NT2/D1 (cell line): ENCODE data around the gene ZNF497.
"Not testable (repeated sequence)": the region's sequence is repeated elsewhere in the genome, so short reads cannot be mapped to it uniquely, and the experiment has no call there.

ENCODE experiments used
- DNase-seq: peaks from one replicate; pipeline ENCODE4 v3.0.0-alpha.2; 2011; ENCODE audit warnings: low read depth, low spot score
- H3K27me3 ChIP-seq: 2 replicates; pipeline ENCODE4 v1.6.0; 2011; ENCODE audit warnings: mild to moderate bottlenecking; ENCODE audit not compliant: insufficient read length, insufficient read depth
- H3K36me3 ChIP-seq: 2 replicates; pipeline ENCODE4 v1.6.1; 2011; ENCODE audit warnings: mild to moderate bottlenecking, low read length, mixed read lengths; ENCODE audit not compliant: insufficient read depth, insufficient read length
- H3K4me1 ChIP-seq: 2 replicates; pipeline ENCODE4 v1.5.1; 2011; ENCODE audit not compliant: insufficient read depth, insufficient read length
- H3K4me3 ChIP-seq: 2 replicates; pipeline ENCODE4 v1.5.1; 2011; ENCODE audit warnings: low read depth; ENCODE audit not compliant: insufficient read length
- H3K9ac ChIP-seq: 2 replicates; pipeline ENCODE4 v1.6.0; 2011; ENCODE audit warnings: low read depth; ENCODE audit not compliant: insufficient read length
- H3K9me3 ChIP-seq: 2 replicates; pipeline ENCODE4 v1.5.1; 2011; ENCODE audit warnings: mild to moderate bottlenecking, low read length; ENCODE audit not compliant: insufficient read depth
- SUZ12 ChIP-seq: IDR thresholded peaks from 2 replicates; pipeline ENCODE4 v1.6.1; 2011; ENCODE audit not compliant: insufficient read length, insufficient read depth; ENCODE audit errors: extremely low read depth
- YY1 ChIP-seq: IDR thresholded peaks from 2 replicates; pipeline ENCODE4 v1.6.1; 2011; ENCODE audit not compliant: insufficient read length, insufficient read depth
- ZNF274 ChIP-seq: IDR thresholded peaks from 2 replicates; pipeline ENCODE4 v1.6.1; 2011; ENCODE audit warnings: mild to moderate bottlenecking, low read depth, low read length

Gene ZNF497

DNA sequence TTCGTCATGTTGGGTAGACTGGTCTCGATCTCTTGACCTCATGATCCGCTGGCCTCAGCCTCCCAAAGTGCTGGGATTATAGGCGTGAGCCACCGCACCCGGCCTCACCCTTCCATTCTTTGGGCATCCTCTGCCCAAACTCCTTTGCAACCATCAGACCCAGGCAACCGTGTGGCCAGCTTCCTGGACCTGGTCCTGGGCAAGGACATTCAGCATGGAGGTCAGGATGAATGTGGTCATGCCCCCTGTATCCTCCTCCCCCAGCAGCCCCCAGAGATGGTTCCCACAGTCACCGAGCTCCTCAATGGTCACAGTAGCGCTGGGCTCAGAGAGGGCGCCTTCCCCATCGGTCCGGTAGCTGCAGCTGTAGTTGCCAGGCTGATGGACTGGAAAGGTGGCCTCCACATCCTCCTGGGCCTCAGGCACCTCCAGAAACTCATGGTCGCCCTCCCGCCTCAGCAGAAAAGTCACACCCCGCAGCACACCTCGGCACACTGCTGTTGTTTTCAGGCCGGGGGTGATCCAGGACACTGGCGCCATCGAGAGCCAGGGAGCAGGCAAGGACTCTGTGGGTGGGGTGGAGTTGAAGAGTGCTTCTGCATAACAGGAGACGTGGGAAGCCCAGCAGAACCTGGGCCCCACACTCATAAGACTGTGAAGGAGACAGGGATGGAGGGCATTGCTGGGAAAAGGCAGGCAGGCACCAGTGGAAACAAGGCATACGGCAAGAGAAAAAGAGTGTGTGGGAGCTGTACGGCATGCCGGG lies 10.4 kb downstream of the ZNF497 start:
- peaks cover 25% of the 10 kb centered on the region for H3K36me3 ChIP-seq
- no peaks in the 10 kb centered on the region for H3K9me3 ChIP-seq
- no peak overlapping the region for H3K9ac ChIP-seq
- H3K4me3 ChIP-seq: no peak overlapping the region
- no peak for DNase-seq
- TF ChIP-seq ZNF274 (no peak), YY1 (no peak), SUZ12 (no peak)
- H3K27me3 ChIP-seq: peaks cover 2% of the 10 kb centered on the region
- H3K4me1 ChIP-seq: peaks cover 3% of the 10 kb centered on the region

DNA sequence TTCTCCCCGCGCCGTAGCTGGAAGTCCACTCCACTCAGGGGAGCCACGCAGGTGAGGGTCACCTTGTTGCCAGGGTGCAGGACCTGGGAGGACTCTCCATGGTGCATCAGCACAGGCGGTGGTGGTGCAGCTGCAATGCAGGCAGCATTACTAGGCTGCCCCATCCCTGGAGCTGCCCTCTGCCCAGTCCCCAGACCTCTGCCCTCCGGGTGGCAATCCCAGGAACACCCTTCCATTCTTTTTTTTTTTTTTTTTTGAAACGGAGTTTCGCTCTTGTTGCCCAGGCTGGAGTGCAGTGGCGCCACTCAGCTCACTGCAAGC lies 11.0 kb downstream of the ZNF497 start:
- H3K9me3 ChIP-seq: no peaks in the 10 kb centered on the region
- TF ChIP-seq SUZ12 (no peak), YY1 (no peak), ZNF274 (no peak)
- peaks cover 8% of the 10 kb centered on the region for H3K27me3 ChIP-seq
- no peak overlapping the region for H3K4me3 ChIP-seq
- H3K4me1 ChIP-seq: peaks cover 3% of the 10 kb centered on the region
- no peak overlapping the region for H3K9ac ChIP-seq
- DNase-seq: no peak
- peaks cover 25% of the 10 kb centered on the region for H3K36me3 ChIP-seq

DNA sequence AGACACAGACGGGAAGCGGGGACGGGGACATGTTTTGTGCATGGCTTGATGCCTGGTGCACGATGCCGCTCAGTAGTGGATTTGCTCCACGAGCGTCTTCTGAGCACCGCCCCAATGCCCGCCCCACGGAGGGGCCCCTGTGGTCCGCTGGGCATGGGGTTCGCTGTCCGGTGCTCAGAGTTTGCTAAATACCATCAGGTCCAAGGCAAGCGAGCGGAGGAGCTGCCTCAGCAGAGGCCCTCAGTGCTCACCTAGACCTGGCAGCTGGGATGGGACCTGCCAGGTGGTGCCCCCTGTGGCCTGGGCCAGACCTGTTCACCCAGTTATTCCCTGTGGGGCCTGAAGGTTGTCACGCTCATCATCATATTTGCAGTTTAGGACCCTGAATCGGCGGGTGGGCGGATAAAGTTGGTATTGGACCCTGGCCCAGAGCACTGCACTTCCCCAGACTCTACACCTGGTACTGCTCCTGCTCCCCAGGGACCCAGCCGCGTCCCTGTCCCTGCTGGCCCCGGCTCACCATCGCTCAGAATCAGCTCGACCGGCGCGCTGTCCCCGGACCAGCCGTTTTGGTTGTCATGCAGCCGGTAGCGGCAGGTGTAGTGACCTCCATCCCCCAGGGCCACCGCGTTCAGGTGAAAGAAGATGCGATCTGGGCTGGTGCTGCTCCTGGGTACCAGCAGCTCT lies 11.5 kb downstream of the ZNF497 start:
- Histone ChIP-seq H3K9me3 (no peaks in the 10 kb centered on the region), H3K4me1 (peaks cover 3% of the 10 kb centered on the region), H3K9ac (no peak overlapping the region), H3K27me3 (peaks cover 10% of the 10 kb centered on the region), H3K36me3 (peaks cover 25% of the 10 kb centered on the region), H3K4me3 (no peak overlapping the region)
- DNase-seq: no peak
- TF ChIP-seq SUZ12 (no peak), YY1 (no peak), ZNF274 (no peak)

DNA sequence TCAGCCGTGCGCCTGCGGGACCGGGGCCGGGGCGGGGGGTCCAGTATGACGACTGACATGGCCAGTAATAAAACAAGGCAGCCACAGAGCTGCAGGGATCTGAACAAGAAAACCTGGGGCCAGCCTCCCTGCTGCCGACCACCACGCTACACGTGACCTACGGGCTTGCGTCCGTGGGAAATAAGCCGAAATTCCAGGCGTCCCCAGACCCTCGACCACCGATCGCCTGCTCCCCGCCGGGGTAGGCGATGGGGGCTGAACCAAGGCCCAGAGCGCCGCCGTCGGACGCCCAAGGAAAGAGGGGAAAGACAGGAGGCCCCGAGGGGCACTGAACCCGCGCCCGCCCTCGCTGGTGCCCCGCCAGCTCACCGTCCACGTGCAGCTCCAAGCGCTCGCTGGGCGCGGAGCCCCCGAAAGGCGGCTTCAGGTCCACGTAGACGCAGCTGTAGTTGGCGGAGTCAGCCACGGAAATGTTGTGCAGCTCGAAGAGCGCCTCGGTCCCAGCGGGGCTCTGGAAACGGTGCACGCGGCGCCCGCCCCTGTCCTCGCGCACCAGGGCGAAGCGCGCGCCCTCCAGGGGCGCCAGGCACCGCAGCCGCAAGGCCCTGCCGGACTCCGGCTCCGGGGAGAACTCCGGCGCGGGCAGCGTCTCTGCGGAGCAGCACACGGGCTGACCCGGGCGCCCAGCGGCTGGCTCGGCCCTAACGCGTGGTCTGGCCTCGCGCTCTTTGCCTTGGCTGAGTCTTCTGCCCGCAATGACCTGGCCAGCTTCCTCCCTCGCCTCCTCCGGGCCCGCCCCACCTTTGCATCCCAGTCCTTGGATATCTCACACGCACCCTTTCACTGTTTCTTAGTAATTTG lies 12.3 kb downstream of the ZNF497 start:
- Histone ChIP-seq H3K27me3 (peaks cover 15% of the 10 kb centered on the region), H3K9me3 (no peaks in the 10 kb centered on the region), H3K36me3 (peaks cover 17% of the 10 kb centered on the region), H3K4me1 (peaks cover 4% of the 10 kb centered on the region), H3K4me3 (no peak overlapping the region), H3K9ac (no peak overlapping the region)
- DNase-seq: no peak
- TF ChIP-seq SUZ12: no peak

DNA sequence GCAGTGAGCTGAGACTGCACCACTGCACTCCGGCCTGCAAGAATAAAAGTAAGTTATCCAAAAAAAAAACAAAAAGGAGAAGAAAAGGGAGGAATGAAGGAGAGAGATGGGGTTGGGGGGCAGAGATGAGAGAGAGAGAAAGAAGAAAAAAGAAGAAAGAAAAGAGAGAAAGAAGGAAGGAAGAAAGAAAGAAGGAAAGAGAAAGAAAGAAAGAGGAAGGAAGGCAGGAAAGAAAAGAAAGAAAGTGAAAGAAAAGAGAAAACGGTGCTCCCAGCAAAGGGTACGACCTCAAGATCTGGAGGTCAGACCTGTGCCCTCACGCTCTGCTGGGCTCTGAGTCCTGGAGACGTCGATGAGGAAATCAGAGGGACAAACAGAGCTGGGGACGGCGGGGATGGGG lies 13.0 kb downstream of the ZNF497 start:
- peaks cover 4% of the 10 kb centered on the region for H3K4me1 ChIP-seq
- H3K9me3 ChIP-seq: no peaks in the 10 kb centered on the region
- H3K36me3 ChIP-seq: peaks cover 16% of the 10 kb centered on the region
- no peak overlapping the region for H3K4me3 ChIP-seq
- H3K9ac ChIP-seq: no peak overlapping the region
- TF ChIP-seq YY1 (no peak), SUZ12 (no peak), ZNF274 (no peak)
- no peak for DNase-seq
- peaks cover 15% of the 10 kb centered on the region for H3K27me3 ChIP-seq

DNA sequence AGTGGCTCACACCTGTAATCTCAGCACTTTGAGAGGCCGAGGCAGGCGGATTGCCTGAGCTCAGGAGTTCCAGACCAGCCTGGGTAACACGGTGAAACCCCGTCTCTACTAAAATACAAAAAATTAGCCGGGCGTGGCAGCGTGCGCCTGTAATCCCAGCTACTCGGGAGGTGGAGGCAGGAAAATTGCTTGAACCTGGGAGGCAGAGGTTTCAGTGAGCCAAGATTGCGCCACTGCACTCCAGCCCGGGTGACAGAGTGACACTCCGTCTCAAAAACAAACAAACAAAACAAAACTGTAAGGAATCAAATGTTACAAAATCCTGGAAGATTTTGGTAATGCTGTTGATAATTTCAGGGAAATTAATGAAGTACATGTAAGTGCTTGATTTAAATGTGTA lies 14.5 kb downstream of the ZNF497 start:
- not testable (repeated sequence) for DNase-seq, H3K9me3 ChIP-seq, H3K4me1 ChIP-seq, H3K36me3 ChIP-seq
- H3K27me3 ChIP-seq: peaks cover 15% of the 10 kb centered on the region
- peak overlapping the region; percentile 75 for H3K4me3 ChIP-seq
- H3K9ac ChIP-seq: peak overlapping the region; percentile 85

DNA sequence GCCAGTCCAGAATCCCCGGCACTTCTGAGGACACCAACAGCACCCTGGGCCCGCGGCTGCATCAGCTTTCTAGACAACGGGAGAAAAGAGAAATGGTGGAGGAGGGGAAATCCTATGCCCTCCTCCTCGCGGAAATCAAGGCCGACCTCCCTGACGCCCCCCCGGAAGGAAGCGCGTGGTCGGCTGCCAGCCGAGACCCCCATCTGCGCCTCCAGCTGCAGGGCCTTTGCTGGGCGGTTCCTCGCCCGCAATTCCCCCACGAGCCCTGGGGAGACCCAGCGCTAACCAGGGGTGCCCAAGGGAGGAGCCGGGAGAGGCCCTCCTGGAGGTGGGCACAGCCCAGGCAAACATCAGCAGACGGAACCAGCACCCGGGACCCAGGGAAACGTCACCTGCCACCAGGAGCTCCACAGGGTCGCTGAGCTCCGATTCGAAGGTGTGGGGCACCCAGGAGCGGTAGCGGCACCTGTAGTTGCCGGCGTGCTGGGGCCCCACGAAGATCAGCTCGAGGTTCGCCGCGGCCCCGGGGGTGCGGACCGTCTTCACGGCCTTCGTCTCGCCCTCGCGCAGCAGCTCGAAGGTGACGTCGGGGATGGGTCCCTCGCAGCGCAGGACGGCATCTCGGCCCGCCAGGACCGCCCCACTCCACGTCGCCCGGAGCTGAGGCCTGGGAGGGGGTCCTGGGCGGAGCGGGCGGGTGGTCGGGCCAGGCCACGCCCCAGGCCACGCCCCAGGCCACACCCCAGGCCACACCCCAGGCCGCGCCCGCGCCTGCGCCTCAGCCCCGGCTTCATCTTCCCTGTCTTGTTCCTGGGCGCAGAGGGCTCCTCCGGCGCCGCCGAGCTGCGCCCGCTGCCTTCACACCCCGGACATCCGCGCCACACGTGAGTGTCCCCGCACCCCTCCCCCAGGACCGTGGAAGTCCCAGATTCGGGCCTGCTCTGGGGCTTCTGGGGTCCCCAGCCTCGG lies 15.3 kb downstream of the ZNF497 start:
- peaks cover 15% of the 10 kb centered on the region for H3K27me3 ChIP-seq
- no peaks in the 10 kb centered on the region for H3K9me3 ChIP-seq
- H3K9ac ChIP-seq: peak overlapping the region; percentile 85
- peaks cover 2% of the 10 kb centered on the region for H3K4me1 ChIP-seq
- TF ChIP-seq SUZ12 (no peak), YY1 (no peak), ZNF274 (no peak)
- H3K36me3 ChIP-seq: peaks cover 10% of the 10 kb centered on the region
- H3K4me3 ChIP-seq: peak overlapping the region; percentile 75
- no peak for DNase-seq
